ENCODE results near the gene DNAJC16.
"Not testable (repeated sequence)": the region's sequence is repeated elsewhere in the genome, so short reads cannot be mapped to it uniquely, and the experiment has no call there.

The DNAJC16 gene

GRCh38 chr1:15519625-15520024 lies 7.0 kb upstream of the DNAJC16 start:
- Histone ChIP-seq H3K9me3 (ENCODE audit: severe bottlenecking) (no peaks in the 10 kb centered on the region), H3K4me1 (ENCODE audit: insufficient read depth, poor library complexity, severe bottlenecking) (no peaks in the 10 kb centered on the region), H3K27ac (ENCODE audit: poor library complexity, severe bottlenecking) (no peak overlapping the region), H3K4me3 (ENCODE audit: severe bottlenecking) (no peak overlapping the region), H3K36me3 (ENCODE audit: low read depth) (no peaks in the 10 kb centered on the region), H3K27me3 (ENCODE audit: insufficient read depth, poor library complexity, severe bottlenecking) (no peaks in the 10 kb centered on the region)
- ATAC-seq (ENCODE audit: low read depth), result no peak
- TF ChIP-seq CTCF (IDR thresholded peaks at IDR 0.05; ENCODE audit: poor library complexity, severe bottlenecking), result no peak
- DNase-seq (ENCODE audit: low spot score), result no peak

- not testable (repeated sequence) for H3K27ac ChIP-seq (ENCODE audit: poor library complexity, severe bottlenecking); H3K4me3 ChIP-seq (ENCODE audit: severe bottlenecking); H3K9me3 ChIP-seq (ENCODE audit: severe bottlenecking); H3K27me3 ChIP-seq (ENCODE audit: insufficient read depth, poor library complexity, severe bottlenecking); ATAC-seq (ENCODE audit: low read depth); DNase-seq (ENCODE audit: low spot score); H3K4me1 ChIP-seq (ENCODE audit: insufficient read depth, poor library complexity, severe bottlenecking); H3K36me3 ChIP-seq (ENCODE audit: low read depth)
Measured at GRCh38 chr1:15521206-15521906, 5.3 kb upstream of the DNAJC16 start.

- Histone ChIP-seq H3K4me1 (ENCODE audit: insufficient read depth, poor library complexity, severe bottlenecking) (no peaks in the 10 kb centered on the region), H3K9me3 (ENCODE audit: severe bottlenecking) (no peaks in the 10 kb centered on the region), H3K27me3 (ENCODE audit: insufficient read depth, poor library complexity, severe bottlenecking) (no peaks in the 10 kb centered on the region), H3K27ac (ENCODE audit: poor library complexity, severe bottlenecking) (no peak overlapping the region), H3K4me3 (ENCODE audit: severe bottlenecking) (no peak overlapping the region), H3K36me3 (ENCODE audit: low read depth) (no peaks in the 10 kb centered on the region)
- no peak for TF ChIP-seq CTCF (IDR thresholded peaks at IDR 0.05; ENCODE audit: poor library complexity, severe bottlenecking)
- no peak for DNase-seq (ENCODE audit: low spot score)
- ATAC-seq (ENCODE audit: low read depth), result no peak
Measured at GRCh38 chr1:15522551-15522950, 4.1 kb upstream of the DNAJC16 start.

- TF ChIP-seq CTCF (IDR thresholded peaks at IDR 0.05; ENCODE audit: poor library complexity, severe bottlenecking), result no peak
- Histone ChIP-seq H3K4me3 (ENCODE audit: severe bottlenecking) (peak overlapping the region; percentile 43), H3K36me3 (ENCODE audit: low read depth) (no peaks in the 10 kb centered on the region), H3K27me3 (ENCODE audit: insufficient read depth, poor library complexity, severe bottlenecking) (no peaks in the 10 kb centered on the region), H3K4me1 (ENCODE audit: insufficient read depth, poor library complexity, severe bottlenecking) (no peaks in the 10 kb centered on the region), H3K9me3 (ENCODE audit: severe bottlenecking) (no peaks in the 10 kb centered on the region), H3K27ac (ENCODE audit: poor library complexity, severe bottlenecking) (peak overlapping the region; percentile 57)
- DNase-seq (ENCODE audit: low spot score) (no peak), ATAC-seq (ENCODE audit: low read depth) (peak; percentile 3; the same call in 2 of the 3 replicates)
Measured at GRCh38 chr1:15523104-15524020, 3.3 kb upstream of the DNAJC16 start.

- H3K27ac ChIP-seq (ENCODE audit: poor library complexity, severe bottlenecking), result peak within 1 kb of the TSS; percentile 57
- ATAC-seq (ENCODE audit: low read depth) (peak; percentile 25), DNase-seq (ENCODE audit: low spot score) (no peak)
- H3K36me3 ChIP-seq (ENCODE audit: low read depth), result peaks cover 4% of the 10 kb centered on the region; the same call in 1 of the 2 replicates
- no peak for TF ChIP-seq CTCF (IDR thresholded peaks at IDR 0.05; ENCODE audit: poor library complexity, severe bottlenecking)
- H3K9me3 ChIP-seq (ENCODE audit: severe bottlenecking), result no peaks in the 10 kb centered on the region
- peak within 1 kb of the TSS; percentile 61 for H3K4me3 ChIP-seq (ENCODE audit: severe bottlenecking)
- no peaks in the 10 kb centered on the region for H3K27me3 ChIP-seq (ENCODE audit: insufficient read depth, poor library complexity, severe bottlenecking)
- no peaks in the 10 kb centered on the region for H3K4me1 ChIP-seq (ENCODE audit: insufficient read depth, poor library complexity, severe bottlenecking)
Measured at GRCh38 chr1:15524021-15524282, 2.7 kb upstream of the DNAJC16 start, which contains the start of gene CASP9. Gene CASP9 (minus strand): TSS chr1:15524215. CDS start chr1:15524200, 15 bp downstream.

All from RWPE2 (cell line).